ENCODE measurements around the gene ANGPTL2. TPM values are rescaled to one million over a fixed set of nuclear protein-coding genes. Genes with fewer than 3 reads are reported as not detected.

The ANGPTL2 gene
- polyA plus RNA-seq, 1 of the 3 experiments (the other 2 are of a cell fraction), result 12.3 TPM

DNA sequence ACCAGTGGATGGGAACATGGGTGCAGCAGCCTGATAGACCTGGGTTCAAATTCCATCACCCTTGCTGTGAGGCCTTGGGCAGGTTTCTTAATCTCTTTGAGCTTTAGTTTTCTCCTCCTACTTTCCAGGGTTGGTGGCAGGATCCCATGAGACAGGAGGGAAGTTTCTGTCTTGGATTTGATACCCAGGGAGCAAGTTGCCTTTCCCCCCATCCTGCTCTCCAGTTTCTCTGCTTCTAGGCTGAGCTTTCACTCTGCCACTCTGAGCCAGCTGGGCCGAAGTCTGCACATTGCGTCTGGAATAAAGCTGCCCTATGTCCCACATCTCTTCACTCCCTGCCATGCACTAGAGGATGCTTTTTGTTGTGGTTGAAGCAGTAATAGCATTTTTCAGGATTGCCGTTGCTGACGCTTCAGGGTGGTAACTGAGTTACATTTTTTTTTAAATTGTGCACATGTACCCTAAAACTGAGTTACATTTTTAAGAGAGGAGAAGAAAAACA lies 40.5 kb upstream of the ANGPTL2 start:
- H3K79me2 ChIP-seq (ENCODE audit: insufficient read depth), result no peaks in the 10 kb centered on the region
- H4K20me1 ChIP-seq (ENCODE audit: insufficient read depth), result no peaks in the 10 kb centered on the region
- TF ChIP-seq FOXJ3 (CRISPR knock-in tag; IDR thresholded peaks at IDR 0.05) (no peak), FOXM1 (IDR thresholded peaks at IDR 0.05; ENCODE audit: low read depth) (no peak), EP300 (IDR thresholded peaks at IDR 0.05; ENCODE audit: borderline replicate concordance in 1 of 2, low read depth in 1 of 2, low read length in 1 of 2) (no peak), MEF2A (IDR thresholded peaks at IDR 0.05; ENCODE audit: borderline replicate concordance, low read depth) (no peak), NFIC (IDR thresholded peaks at IDR 0.05; ENCODE audit: borderline replicate concordance) (no peak), SIN3A (IDR thresholded peaks at IDR 0.05; ENCODE audit: borderline replicate concordance, low read depth, low read length) (no peak), POLR2AphosphoS5 (IDR thresholded peaks at IDR 0.05; ENCODE audit: low read depth, low read length) (no peak), ELF1 (IDR thresholded peaks at IDR 0.05) (no peak), MXI1 (IDR thresholded peaks at IDR 0.05; ENCODE audit: low read depth, low read length) (no peak), RAD21 (IDR thresholded peaks at IDR 0.05; ENCODE audit: low read length) (no peak), TCF12 (IDR thresholded peaks at IDR 0.05) (no peak), YY1 (IDR thresholded peaks at IDR 0.05; ENCODE audit: low read depth) (no peak), RXRA (IDR thresholded peaks at IDR 0.05; ENCODE audit: borderline replicate concordance, low read depth) (no peak)
- TF ChIP-seq, protein P1, sequence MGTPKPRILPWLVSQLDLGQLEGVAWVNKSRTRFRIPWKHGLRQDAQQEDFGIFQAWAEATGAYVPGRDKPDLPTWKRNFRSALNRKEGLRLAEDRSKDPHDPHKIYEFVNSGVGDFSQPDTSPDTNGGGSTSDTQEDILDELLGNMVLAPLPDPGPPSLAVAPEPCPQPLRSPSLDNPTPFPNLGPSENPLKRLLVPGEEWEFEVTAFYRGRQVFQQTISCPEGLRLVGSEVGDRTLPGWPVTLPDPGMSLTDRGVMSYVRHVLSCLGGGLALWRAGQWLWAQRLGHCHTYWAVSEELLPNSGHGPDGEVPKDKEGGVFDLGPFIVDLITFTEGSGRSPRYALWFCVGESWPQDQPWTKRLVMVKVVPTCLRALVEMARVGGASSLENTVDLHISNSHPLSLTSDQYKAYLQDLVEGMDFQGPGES (IDR thresholded peaks at IDR 0.05; ENCODE audit: low read depth, low read length), result no peak
- TF ChIP-seq, protein P2, sequence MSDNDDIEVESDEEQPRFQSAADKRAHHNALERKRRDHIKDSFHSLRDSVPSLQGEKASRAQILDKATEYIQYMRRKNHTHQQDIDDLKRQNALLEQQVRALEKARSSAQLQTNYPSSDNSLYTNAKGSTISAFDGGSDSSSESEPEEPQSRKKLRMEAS (IDR thresholded peaks at IDR 0.05; ENCODE audit: low read depth), result no peak
- TF ChIP-seq, protein P3, sequence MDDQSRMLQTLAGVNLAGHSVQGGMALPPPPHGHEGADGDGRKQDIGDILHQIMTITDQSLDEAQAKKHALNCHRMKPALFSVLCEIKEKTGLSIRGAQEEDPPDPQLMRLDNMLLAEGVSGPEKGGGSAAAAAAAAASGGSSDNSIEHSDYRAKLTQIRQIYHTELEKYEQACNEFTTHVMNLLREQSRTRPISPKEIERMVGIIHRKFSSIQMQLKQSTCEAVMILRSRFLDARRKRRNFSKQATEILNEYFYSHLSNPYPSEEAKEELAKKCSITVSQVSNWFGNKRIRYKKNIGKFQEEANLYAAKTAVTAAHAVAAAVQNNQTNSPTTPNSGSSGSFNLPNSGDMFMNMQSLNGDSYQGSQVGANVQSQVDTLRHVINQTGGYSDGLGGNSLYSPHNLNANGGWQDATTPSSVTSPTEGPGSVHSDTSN (IDR thresholded peaks at IDR 0.05), result no peak
- ChIA-PET POLR2A (no interaction called here), CTCF (no interaction called here)
- no peaks in the 10 kb centered on the region for H3K36me3 ChIP-seq (replicated peaks in 1 of 2; ENCODE audit: control insufficient read depth in 1 of 2, insufficient read depth in 2 of 2, low read length in 1 of 2)
- peaks cover 5% of the 10 kb centered on the region for H3F3A ChIP-seq (replicated peaks; ENCODE audit: insufficient read depth)
- peak overlapping the region; percentile 25; the same call in 1 of the 2 replicates for H3K4me2 ChIP-seq
- no peak for DNase-seq
- peak overlapping the region; percentile 63 for H2AFZ ChIP-seq (ENCODE audit: low read depth)
- no peaks in the 10 kb centered on the region for H3K9me3 ChIP-seq
- H3K9ac ChIP-seq, result peak overlapping the region; percentile 22; the same call in 1 of the 2 replicates
- H3K27me3 ChIP-seq (ENCODE audit: insufficient read depth), result no peaks in the 10 kb centered on the region
- H3K27ac ChIP-seq (ENCODE audit: low read depth in 2 of 2, low read length in 1 of 2), result peak overlapping the region; percentile 62 to 82
- peaks cover 35 to 46% of the 10 kb centered on the region in 2 experiments; a peak in 3 of 4 replicates for H3K4me1 ChIP-seq (ENCODE audit: control insufficient read depth in 1 of 2, insufficient read depth in 2 of 2, low read depth in 1 of 2, low read length in 1 of 2)
- H3K9me2 ChIP-seq, result no peaks in the 10 kb centered on the region
- H3K4me3 ChIP-seq (ENCODE audit: low read depth in 2 of 2, low read length in 1 of 2), result no peak overlapping the region
- WGBS (ENCODE audit: low lambda C conversion rate), result 96% methylated on average over 4 of the region's 4 CpGs

All from SK-N-SH (cell line).